ENCODE data around the gene PLCB1. TPM values are rescaled to one million over a fixed set of nuclear protein-coding genes. Genes with fewer than 3 reads are reported as not detected.

The PLCB1 gene
- total and polyA plus RNA-seq, 2 donors (not counting 3 experiments of a cell fraction or from before 2014, with no cell fraction given), result 10.2 to 53.4 TPM

DNA sequence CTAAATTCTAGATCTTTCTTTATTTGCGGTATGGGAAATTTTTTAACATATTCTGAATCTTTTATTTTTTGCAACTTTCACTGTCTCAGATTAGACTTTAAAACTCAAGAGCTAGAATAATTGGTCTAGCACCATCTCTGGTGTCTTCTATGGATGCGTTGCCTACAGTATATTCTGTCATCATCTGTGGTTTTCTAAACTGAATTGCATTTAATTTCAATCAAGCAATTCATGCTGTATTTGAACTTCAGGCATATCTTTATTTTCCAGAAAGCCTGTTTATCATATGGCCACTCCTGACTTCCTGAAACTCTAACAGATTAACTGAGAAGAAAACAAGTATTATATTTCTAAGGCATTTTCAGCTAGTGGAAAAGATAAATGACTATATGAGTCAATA is 281.6 kb downstream of the PLCB1 start:
- Histone ChIP-seq H3K4me3 (replicated peaks in 1 of 3; ENCODE audit: insufficient read depth in 1 of 3, low read depth in 1 of 3, low read length in 3 of 3) (no peak overlapping the region), H3K9me3 (replicated peaks; ENCODE audit: control insufficient read depth, insufficient read depth, low read length) (no peaks in the 10 kb centered on the region), H3K9me1 (replicated peaks; ENCODE audit: control insufficient read depth, extremely low read depth, insufficient read depth, low read length) (no peaks in the 10 kb centered on the region), H3K4me2 (ENCODE audit: insufficient read depth, low read length) (no peak overlapping the region), H3K79me2 (ENCODE audit: control insufficient read depth, insufficient read depth, low read length) (no peaks in the 10 kb centered on the region), H3K27ac (ENCODE audit: insufficient read depth, low read depth, low read length) (no peak overlapping the region), H3K36me3 (ENCODE audit: control insufficient read depth in 2 of 2, extremely low read depth in 1 of 2, insufficient read depth in 2 of 2, low read length in 2 of 2) (no peaks in the 10 kb centered on the region), H3K4me1 (ENCODE audit: control insufficient read depth, extremely low read depth, insufficient read depth, low read length) (no peaks in the 10 kb centered on the region), H4K20me1 (replicated peaks; ENCODE audit: control insufficient read depth, extremely low read depth, insufficient read depth, low read length) (no peaks in the 10 kb centered on the region), H3K9ac (replicated peaks; ENCODE audit: extremely low read depth, insufficient read depth, low read length) (no peak overlapping the region), H3K27me3 (ENCODE audit: control insufficient read depth in 2 of 2, insufficient read depth in 2 of 2, low read length in 2 of 2) (no peaks in the 10 kb centered on the region), H2AFZ (ENCODE audit: low read depth, low read length) (no peak overlapping the region)
- ChIA-PET POLR2A (no interaction called here), CTCF (interaction anchor here (1.2 to 1.4 kb wide), 3 partner anchors 9 to 370 kb away, joined by 3 to 4 read pairs (median 4); no protein-coding TSS in a partner anchor)
- FAIRE-seq, result no peak
- no TSS peak for BruUV-seq (replicated peaks)
- intact Hi-C loops (cut with micrococcal nuclease), result no loop called here
- no peak for DNase-seq (ENCODE audit: low read depth, low spot score)
- no peak for TF ChIP-seq GATA2 (IDR thresholded peaks at IDR 0.05; ENCODE audit: insufficient read depth, insufficient read length, low read depth, low read length)
- TF ChIP-seq MYC (IDR thresholded peaks at IDR 0.05; ENCODE audit: low read depth, low read length), result no peak
- TF ChIP-seq JUN (IDR thresholded peaks at IDR 0.05; ENCODE audit: borderline replicate concordance, insufficient read depth, insufficient read length, low read depth), result no peak
- TF ChIP-seq FOS (IDR thresholded peaks at IDR 0.05; ENCODE audit: borderline replicate concordance, insufficient read depth, low read length), result no peak
- no peak for TF ChIP-seq POLR2AphosphoS5 (IDR thresholded peaks at IDR 0.05; ENCODE audit: insufficient read depth, low read depth, low read length)
- TF ChIP-seq EZH2 (IDR thresholded peaks at IDR 0.05; ENCODE audit: borderline replicate concordance, low read depth, low read length, severe bottlenecking), result no peak
- dilution Hi-C loops (cut with MboI; ENCODE audit: extremely low pct_ligation_motif_present, low sequenced_read_pairs), result no loop called here

DNA sequence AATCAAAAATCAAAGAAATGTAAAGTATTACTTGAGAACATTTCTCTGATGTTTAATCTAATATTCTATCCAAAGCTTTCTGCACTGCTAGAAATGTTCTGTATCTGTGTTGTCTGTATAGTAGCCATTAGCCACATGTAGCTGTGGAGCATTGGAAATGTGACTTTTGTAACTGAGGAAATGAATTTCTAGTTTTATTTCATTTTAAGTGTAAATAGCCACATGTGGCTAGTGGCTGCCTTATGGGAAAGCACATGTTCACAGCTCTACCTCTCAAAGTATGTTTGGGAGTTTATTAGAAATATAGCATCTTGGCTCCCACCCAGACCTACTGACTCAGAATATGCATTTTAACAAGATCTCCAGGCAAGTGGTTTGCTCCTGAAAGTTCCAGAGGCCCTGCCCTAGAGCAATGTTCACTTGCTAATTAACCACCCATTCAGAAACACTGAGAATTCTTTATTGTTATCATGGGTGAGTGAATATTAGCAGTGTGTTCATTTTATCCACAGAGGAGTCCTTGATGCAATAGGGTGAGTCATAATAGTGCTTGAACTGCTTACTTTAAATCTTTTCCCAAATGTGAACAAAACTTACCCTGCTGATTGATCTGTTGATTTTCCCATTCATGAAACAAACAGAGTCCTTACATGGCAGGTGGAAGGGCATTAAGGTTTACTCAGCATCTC is 282.7 kb downstream of the PLCB1 start:
- FAIRE-seq, result no peak
- no TSS peak for BruUV-seq (replicated peaks)
- Histone ChIP-seq H4K20me1 (replicated peaks; ENCODE audit: control insufficient read depth, extremely low read depth, insufficient read depth, low read length) (no peaks in the 10 kb centered on the region), H2AFZ (ENCODE audit: low read depth, low read length) (no peak overlapping the region), H3K79me2 (ENCODE audit: control insufficient read depth, insufficient read depth, low read length) (no peaks in the 10 kb centered on the region), H3K4me3 (replicated peaks in 1 of 3; ENCODE audit: insufficient read depth in 1 of 3, low read depth in 1 of 3, low read length in 3 of 3) (no peak overlapping the region), H3K9me3 (replicated peaks; ENCODE audit: control insufficient read depth, insufficient read depth, low read length) (no peaks in the 10 kb centered on the region), H3K4me1 (ENCODE audit: control insufficient read depth, extremely low read depth, insufficient read depth, low read length) (no peaks in the 10 kb centered on the region), H3K36me3 (ENCODE audit: control insufficient read depth in 2 of 2, extremely low read depth in 1 of 2, insufficient read depth in 2 of 2, low read length in 2 of 2) (no peaks in the 10 kb centered on the region), H3K4me2 (ENCODE audit: insufficient read depth, low read length) (no peak overlapping the region), H3K27me3 (ENCODE audit: control insufficient read depth in 2 of 2, insufficient read depth in 2 of 2, low read length in 2 of 2) (no peaks in the 10 kb centered on the region), H3K27ac (ENCODE audit: insufficient read depth, low read depth, low read length) (no peak overlapping the region), H3K9me1 (replicated peaks; ENCODE audit: control insufficient read depth, extremely low read depth, insufficient read depth, low read length) (no peaks in the 10 kb centered on the region), H3K9ac (replicated peaks; ENCODE audit: extremely low read depth, insufficient read depth, low read length) (no peak overlapping the region)
- CTCF ChIA-PET, result interaction anchor here (1.4 kb wide), 2 partner anchors 10 to 371 kb away, joined by 3 to 4 read pairs; no protein-coding TSS in a partner anchor
- dilution Hi-C loops (cut with MboI; ENCODE audit: extremely low pct_ligation_motif_present, low sequenced_read_pairs) (no loop called here), intact Hi-C loops (cut with micrococcal nuclease) (no loop called here)
- POLR2A ChIA-PET, result no interaction called here
- DNase-seq (ENCODE audit: low read depth, low spot score), result no peak
- TF ChIP-seq POLR2AphosphoS5 (IDR thresholded peaks at IDR 0.05; ENCODE audit: insufficient read depth, low read depth, low read length) (no peak), EZH2 (IDR thresholded peaks at IDR 0.05; ENCODE audit: borderline replicate concordance, low read depth, low read length, severe bottlenecking) (no peak), JUN (IDR thresholded peaks at IDR 0.05; ENCODE audit: borderline replicate concordance, insufficient read depth, insufficient read length, low read depth) (peak; percentile 20)
- TF ChIP-seq, protein P1, sequence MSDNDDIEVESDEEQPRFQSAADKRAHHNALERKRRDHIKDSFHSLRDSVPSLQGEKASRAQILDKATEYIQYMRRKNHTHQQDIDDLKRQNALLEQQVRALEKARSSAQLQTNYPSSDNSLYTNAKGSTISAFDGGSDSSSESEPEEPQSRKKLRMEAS (IDR thresholded peaks at IDR 0.05; ENCODE audit: insufficient read depth, insufficient read length), result no peak
